HG03558 (cell line): Measurements from ENCODE around the gene ACOT13.
"Not testable (repeated sequence)": the region's sequence is repeated elsewhere in the genome, so short reads cannot be mapped to it uniquely, and the experiment has no call there.

ENCODE experiments used
- ATAC-seq: cut with Tn5 transposase; IDR thresholded peaks from one replicate; pipeline ENCODE4 v1.9.1; 2021; ENCODE audit warnings: moderate number of reproducible peaks; ENCODE audit not compliant: unreplicated experiment; ENCODE audit errors: extremely low read depth

The ACOT13 gene

DNA sequence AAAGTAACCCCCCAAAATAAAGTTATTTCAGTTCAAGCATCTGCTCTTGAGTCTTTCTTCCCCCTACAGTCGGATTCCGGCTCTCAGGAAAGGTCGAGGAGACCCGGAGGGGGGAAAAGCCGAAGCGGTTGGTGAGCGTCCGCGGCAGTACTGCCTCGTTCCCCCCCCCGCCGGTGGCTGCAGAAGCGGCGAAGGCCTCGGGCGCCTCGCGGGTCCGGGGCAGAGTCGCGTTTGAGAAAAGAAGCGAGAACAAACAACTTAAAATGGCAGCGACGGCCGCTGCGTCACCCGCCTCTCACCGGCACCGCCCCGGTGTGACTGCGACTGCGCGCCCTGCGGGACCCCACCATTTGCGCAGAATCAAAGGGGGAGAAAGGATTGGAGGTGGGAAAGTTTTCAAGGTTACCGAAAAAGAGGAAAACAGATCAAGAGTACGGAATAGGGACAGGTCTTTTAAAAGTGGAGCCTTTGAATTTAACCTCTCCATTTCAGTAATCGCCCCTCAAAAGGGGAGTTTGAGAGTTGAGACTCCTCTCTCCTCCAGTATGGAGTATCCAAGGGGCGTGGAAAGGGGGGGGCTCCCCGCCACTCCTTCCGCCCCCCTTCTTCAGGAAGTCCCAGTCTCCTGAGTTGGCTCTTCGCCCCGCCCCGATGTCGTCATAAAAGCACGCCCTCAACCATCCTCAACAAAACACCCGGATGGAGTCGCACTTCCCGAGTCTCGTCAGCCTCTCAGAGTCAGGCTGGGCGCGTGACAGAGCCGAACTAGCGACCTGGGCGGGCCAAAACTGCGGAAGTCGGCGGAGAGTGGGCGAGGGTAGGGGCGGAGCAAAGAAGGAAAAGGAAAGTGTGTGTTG, 54.0 kb downstream of the ACOT13 start:
- ATAC-seq = peak; percentile 70

DNA sequence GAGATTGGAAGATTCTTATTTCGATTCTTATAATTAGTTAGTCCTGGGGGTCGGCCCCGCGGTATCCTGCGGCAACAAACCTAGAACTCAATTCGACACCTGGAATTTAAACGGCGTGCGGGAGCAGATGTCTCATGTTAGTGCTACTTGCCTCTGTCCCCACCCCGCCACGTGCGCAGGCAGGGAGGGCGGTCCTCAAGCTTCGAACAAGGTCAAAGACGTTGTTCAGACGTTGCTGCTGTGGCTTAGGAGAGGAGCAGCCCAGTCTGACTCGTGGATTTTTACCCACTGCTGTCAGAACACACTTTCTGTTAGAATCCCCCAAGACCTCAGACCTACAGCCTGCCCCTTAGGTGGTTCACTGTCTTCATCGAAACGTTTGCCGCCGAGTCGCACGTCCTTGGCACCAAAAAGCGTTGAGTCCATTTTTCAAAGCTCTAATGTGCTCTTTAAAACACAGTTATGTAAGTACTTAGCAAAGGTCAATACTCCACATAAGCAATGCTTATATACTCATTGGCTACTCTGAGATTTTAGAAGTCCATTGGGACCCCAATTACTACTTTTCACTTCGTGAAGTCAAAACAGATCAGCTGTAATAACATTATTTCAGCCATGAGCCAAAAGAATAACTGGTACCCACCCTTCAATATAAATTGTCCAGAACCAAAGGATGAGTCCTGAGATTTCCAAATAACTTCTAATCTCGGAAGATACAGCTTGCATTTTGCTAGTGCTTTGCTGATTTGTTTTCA, 54.8 kb downstream of the ACOT13 start:
- peak; percentile 23 for ATAC-seq

- ATAC-seq = no peak
These were observed 56.4 kb downstream of the ACOT13 start for GRCh38 chr6:24723270-24723669.

- not testable (repeated sequence) for ATAC-seq
These were observed 63.8 kb downstream of the ACOT13 start for GRCh38 chr6:24730653-24731052.

DNA sequence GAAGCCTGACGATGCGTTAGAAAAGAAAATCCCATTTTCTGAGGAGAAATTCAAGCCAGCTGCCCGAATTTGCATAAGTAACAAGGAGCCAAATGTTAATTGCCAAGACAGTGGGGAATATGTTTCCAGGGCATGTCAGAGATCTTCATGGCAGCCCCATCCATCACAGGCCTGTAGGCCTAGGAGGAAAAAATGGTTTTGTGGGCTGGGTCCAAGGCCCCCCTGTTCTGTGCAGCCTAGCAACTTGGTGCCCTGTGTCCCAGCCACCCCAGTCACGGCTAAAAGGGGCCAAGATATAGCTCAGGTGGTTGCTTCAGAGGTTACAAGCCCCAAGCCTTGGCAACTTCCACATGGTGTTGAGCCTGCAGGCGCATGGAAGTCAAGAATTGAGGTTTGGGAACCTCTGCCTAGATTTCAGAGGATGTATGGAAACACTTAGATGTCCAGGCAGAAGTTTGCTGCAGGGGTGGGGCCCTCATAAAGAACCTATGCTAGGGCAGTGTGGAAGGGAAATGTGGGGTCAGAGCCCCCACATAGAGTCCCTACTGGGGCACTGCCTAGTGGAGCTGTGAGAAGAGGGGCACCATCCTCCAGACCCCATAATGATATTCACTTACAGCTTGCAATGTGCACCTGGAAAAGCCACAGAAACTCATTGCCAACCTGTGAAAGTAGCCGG, 64.7 kb downstream of the ACOT13 start:
- not testable (repeated sequence) for ATAC-seq

DNA sequence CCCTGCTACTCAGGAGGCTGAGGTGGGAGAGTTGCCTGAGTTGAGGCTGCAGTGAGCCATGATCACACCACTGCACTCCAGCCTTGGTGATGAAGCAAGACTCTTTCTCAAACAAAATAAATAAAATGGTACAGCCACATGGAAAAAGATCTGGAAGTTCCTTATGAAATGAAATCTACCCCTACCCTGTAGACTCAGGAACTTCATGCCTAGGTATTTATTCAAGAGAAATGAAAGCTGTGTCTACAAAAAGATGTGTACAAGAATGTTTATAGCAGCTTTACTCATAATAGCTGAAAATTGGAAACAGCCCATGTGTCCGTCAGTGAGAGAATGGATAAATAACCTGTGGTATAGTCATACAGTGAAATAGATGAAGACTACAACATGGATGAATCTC, 67.3 kb downstream of the ACOT13 start:
- no peak for ATAC-seq

GRCh38 chr6:24734710-24735109, 67.8 kb downstream of the ACOT13 start:
- not testable (repeated sequence) for ATAC-seq

DNA sequence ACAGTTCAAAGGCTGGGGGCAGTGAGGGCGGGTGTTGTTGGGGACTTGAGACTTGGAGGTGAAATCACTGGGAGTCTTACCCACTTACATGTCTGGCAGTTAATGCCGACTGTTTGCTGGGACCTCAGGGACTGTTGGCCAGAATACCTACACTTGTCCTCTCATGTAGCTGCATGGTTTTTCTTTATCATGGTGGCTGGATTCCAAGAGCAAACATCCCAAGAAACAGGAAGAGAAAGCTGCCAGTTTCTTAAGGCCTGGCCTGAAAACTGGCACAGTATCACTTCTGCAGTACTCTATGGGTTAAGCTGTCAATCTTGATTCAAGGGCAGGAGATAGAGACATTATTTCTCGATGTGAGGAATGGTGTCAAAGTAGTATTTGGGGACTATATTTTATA, 71.9 kb downstream of the ACOT13 start:
- ATAC-seq = no peak

- ATAC-seq = no peak
These were observed 74.0 kb downstream of the ACOT13 start for GRCh38 chr6:24740861-24741260.

GRCh38 chr6:24742216-24742738, 75.4 kb downstream of the ACOT13 start:
- no peak for ATAC-seq

DNA sequence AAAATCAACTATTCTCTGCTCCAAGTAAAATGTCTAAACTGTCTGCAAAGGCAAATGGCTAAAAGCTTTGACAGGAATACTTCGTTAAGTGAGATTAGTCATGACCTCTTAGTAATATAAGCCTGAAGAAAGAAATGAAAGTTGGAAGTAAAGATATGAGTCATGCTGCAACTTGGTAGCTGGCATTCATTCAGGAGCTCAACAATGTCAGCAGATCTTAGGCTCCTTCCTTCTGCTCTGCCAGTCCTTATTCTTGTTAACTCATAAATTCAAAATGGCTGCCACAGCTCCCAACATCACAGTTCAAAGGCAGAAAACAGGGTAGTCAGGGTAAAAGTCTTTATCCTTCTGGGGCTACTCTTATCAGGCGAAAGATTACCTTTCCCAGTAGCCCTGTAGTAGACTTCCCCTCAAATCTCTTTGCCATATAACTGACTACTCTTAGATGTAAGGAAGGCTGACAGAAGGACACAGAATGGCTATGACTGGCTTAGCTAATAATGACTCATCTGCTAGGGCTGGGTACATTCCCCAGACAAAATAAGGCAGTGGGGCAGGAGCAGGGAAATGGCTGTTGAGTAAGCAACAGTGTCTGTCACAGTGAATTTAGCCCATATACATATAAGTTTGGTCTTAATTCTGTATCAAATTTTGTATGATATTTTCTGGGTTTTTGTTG, 76.5 kb downstream of the ACOT13 start:
- peak; percentile 58 for ATAC-seq

GRCh38 chr6:24743944-24744335, 77.1 kb downstream of the ACOT13 start:
- no peak for ATAC-seq

DNA sequence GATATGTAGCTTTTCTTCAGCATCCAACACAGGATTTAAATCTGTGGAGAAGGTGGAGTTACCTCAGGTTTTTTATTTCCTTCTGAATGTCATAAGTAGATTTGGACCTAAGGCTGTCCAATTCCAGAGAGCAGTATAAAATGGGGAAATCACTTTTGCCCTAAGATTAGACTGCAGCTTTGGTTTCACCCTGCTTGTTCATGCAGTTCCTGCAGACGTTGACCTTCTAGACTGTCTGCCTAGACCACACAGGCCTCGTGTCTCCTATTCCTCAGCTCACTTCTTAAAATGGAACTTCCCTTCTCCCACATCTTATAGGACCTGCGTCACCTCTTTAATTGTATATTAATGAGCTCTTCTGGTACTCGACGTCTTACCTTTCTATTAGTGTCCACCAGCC, 78.0 kb downstream of the ACOT13 start:
- ATAC-seq = no peak

DNA sequence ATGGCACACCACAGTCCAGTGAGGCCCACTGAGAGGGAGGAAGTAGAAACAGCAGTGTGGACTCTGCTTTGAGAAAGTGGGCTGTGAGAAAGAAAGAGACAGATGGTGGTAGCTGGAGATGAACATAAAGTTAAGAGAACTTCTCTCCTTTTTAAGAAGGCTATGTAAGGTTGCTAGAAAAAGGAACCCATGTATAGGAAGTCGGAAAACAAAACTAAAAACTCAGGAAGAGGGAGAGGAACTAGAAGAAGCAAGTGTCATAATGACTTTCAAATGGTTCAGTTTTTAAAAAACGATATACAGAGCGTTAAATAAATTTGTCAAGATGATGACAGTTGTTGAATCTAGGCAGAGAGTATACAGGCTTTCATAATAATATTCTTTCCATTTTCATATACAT, 82.4 kb downstream of the ACOT13 start:
- ATAC-seq = no peak

DNA sequence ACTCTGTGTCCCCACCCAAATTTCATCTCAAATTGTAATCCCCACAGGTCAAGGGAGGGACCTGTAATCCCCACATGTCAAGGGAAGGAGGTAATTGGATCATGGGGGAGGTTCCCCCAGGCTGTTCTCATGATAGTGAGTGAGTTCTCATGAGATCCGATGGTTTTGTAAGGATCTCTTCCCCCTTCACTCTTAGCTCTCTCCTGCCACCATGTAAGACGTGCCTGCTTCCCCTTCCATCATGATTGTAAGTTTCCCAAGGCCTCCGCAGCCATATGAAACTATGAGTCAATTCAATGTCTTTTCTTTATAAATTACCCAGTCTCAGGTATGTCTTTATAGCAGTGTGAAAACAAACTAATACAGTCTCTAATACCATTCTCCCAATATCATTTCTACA, 84.0 kb downstream of the ACOT13 start:
- not testable (repeated sequence) for ATAC-seq

- ATAC-seq = no peak
These were observed 85.6 kb downstream of the ACOT13 start for GRCh38 chr6:24752503-24752902.

DNA sequence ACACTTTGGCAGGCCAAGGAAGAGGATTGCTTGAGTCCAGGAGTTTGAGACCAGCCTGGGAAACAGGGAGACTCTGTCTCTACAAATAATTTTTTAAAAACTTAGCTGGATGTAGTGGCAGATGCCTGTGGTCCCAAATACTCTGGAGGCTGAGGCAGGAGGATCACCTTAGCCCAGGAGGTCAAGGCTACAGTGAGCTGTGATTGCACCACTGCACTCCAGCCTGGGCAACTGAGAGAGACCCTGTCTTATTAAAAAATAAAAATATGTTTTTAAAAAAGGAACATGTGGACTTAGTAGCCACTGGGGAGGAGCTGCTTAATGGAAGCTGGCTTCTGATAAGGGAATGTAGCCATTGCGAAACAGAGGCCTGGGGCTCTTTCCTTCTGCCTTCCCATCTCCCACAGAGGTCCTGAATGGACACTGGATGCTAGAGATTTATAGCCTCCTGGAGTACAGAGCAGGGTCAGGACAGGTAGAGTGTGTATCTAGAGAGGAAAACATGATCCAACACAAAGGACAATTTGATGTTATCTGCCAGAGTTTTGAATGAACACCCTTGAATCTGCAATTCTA, 86.1 kb downstream of the ACOT13 start:
- ATAC-seq = no peak

- ATAC-seq = no peak
These were observed 86.7 kb downstream of the ACOT13 start for GRCh38 chr6:24753545-24753944.

DNA sequence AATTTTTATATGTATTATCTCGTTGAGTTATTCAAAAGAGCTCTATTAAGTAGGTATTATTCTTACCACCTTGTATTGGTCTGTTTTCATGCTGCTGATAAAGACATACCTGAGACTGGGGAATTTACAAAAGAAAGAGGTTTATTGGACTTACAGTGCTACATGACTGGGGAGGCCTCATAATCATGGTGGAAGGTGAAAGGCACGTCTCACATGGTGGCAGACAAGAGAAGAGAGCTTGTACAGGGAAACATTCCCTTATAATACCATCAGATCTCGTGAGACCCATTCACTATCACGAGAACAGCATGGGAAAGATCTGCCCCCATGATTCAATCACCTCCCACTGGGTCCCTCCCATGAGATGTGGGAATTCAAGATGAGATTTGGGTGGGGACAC, 87.5 kb downstream of the ACOT13 start:
- ATAC-seq = not testable (repeated sequence)
